Endothelial cell (in vitro differentiated cells): ENCODE measurements around the gene KAT7. TPM values are rescaled to one million over a fixed set of nuclear protein-coding genes. Genes with fewer than 3 reads are reported as not detected.

Source experiments
- DNase-seq: peaks from one replicate; pipeline ENCODE4 v3.0.0; 2021; ENCODE audit warnings: low spot score
- H3K27ac Mint-ChIP-seq: one replicate; pipeline ENCODE4 v1.8.0; 2021; ENCODE audit warnings: mixed read lengths, inconsistent platforms; ENCODE audit not compliant: unreplicated experiment
- H3K27me3 Mint-ChIP-seq: one replicate; pipeline ENCODE4 v1.8.0; 2021; ENCODE audit warnings: mild to moderate bottlenecking, moderate library complexity, mixed read lengths, inconsistent platforms; ENCODE audit not compliant: unreplicated experiment
- H3K36me3 Mint-ChIP-seq: one replicate; pipeline ENCODE4 v1.8.0; 2021; ENCODE audit warnings: mild to moderate bottlenecking, low read depth, mixed read lengths, inconsistent platforms; ENCODE audit not compliant: unreplicated experiment
- H3K4me1 Mint-ChIP-seq: one replicate; pipeline ENCODE4 v1.8.0; 2021; ENCODE audit warnings: mild to moderate bottlenecking, mixed read lengths, inconsistent platforms; ENCODE audit not compliant: unreplicated experiment
- H3K4me3 Mint-ChIP-seq: one replicate; pipeline ENCODE4 v1.8.0; 2021; ENCODE audit warnings: mild to moderate bottlenecking, mixed read lengths, inconsistent platforms; ENCODE audit not compliant: unreplicated experiment
- H3K9me3 Mint-ChIP-seq: one replicate; pipeline ENCODE4 v1.8.0; 2021; ENCODE audit warnings: mixed read lengths, inconsistent platforms; ENCODE audit not compliant: unreplicated experiment
- CTCF ChIP-seq: fragments of 200-600 bp; sonication (generic); IDR thresholded peaks from one replicate; pipeline ENCODE4 v1.5.0; 2021; ENCODE audit warnings: antibody characterized with exemption; ENCODE audit not compliant: unreplicated experiment
- total RNA-seq: library from RNA; stranded (reverse); fragmentation: NEBNext Ultra II Directional; extraction: Animal tissue kit (Norgen Biotek cat#: 25700); gene quantifications from one replicate; pipeline ENCODE4 v1.2.1, GENCODE V29; 2021; ENCODE audit not compliant: unreplicated experiment

The KAT7 gene
- total RNA-seq, 1 donor from 2014 or later: 307 TPM

- Mint-ChIP-seq H3K4me3 (peak overlapping the region; percentile 72), H3K9me3 (no peaks in the 10 kb centered on the region), H3K27me3 (peaks cover 15% of the 10 kb centered on the region), H3K27ac (peak overlapping the region; percentile 88), H3K4me1 (peaks cover 47% of the 10 kb centered on the region), H3K36me3 (peaks cover 31% of the 10 kb centered on the region)
- DNase-seq: no peak
- TF ChIP-seq CTCF: no peak
Observed at GRCh38 chr17:49836111-49837030, 47.9 kb downstream of the KAT7 start.

GRCh38 chr17:49839455-49839854, 51.0 kb downstream of the KAT7 start:
- TF ChIP-seq CTCF: no peak
- Mint-ChIP-seq H3K27me3 (peaks cover 9% of the 10 kb centered on the region), H3K27ac (no peak overlapping the region), H3K36me3 (peaks cover 15% of the 10 kb centered on the region), H3K4me3 (no peak overlapping the region), H3K4me1 (peaks cover 25% of the 10 kb centered on the region), H3K9me3 (no peaks in the 10 kb centered on the region)
- no peak for DNase-seq

- peak; percentile 12 for TF ChIP-seq CTCF
- peaks cover 2% of the 10 kb centered on the region for H3K36me3 Mint-ChIP-seq
- no peak for DNase-seq
- no peak overlapping the region for H3K27ac Mint-ChIP-seq
- peaks cover 6% of the 10 kb centered on the region for H3K4me1 Mint-ChIP-seq
- no peaks in the 10 kb centered on the region for H3K9me3 Mint-ChIP-seq
- peaks cover 6% of the 10 kb centered on the region for H3K27me3 Mint-ChIP-seq
- H3K4me3 Mint-ChIP-seq: no peak overlapping the region
Observed at GRCh38 chr17:49841548-49841947, 53.1 kb downstream of the KAT7 start.

- Mint-ChIP-seq H3K4me1 (peaks cover 4% of the 10 kb centered on the region), H3K9me3 (no peaks in the 10 kb centered on the region), H3K27me3 (peaks cover 4% of the 10 kb centered on the region), H3K36me3 (peaks cover 4% of the 10 kb centered on the region), H3K4me3 (no peak overlapping the region), H3K27ac (no peak overlapping the region)
- DNase-seq: no peak
- no peak for TF ChIP-seq CTCF
Observed at GRCh38 chr17:49842371-49842770, 53.9 kb downstream of the KAT7 start.

- no peak overlapping the region for H3K4me3 Mint-ChIP-seq
- H3K27me3 Mint-ChIP-seq: peaks cover 7% of the 10 kb centered on the region
- peaks cover 4% of the 10 kb centered on the region for H3K4me1 Mint-ChIP-seq
- DNase-seq: no peak
- no peak overlapping the region for H3K27ac Mint-ChIP-seq
- peaks cover 7% of the 10 kb centered on the region for H3K36me3 Mint-ChIP-seq
- TF ChIP-seq CTCF: no peak
- H3K9me3 Mint-ChIP-seq: no peaks in the 10 kb centered on the region
Observed at GRCh38 chr17:49842846-49843245, 54.4 kb downstream of the KAT7 start.
